Measurements from ENCODE around the gene SYT11.

GRCh38 chr1:155884031-155884960 is 24.9 kb downstream of the SYT11 start:
- TF ChIP-seq CTCF (IDR thresholded peaks at IDR 0.05; ENCODE audit: borderline replicate concordance, extremely low read depth, low read length, poor library complexity, severe bottlenecking) (no peak), EZH2 (IDR thresholded peaks at IDR 0.05; ENCODE audit: borderline replicate concordance, low read depth, low read length, severe bottlenecking) (no peak)

All from DND-41 (cell line).